ENCODE measurements around the gene ZBED4.
"Not testable (repeated sequence)": the region's sequence is repeated elsewhere in the genome, so short reads cannot be mapped to it uniquely, and the experiment has no call there.

Gene ZBED4

GRCh38 chr22:49850959-49851802 is 2.5 kb upstream of the ZBED4 start:
- TF ChIP-seq CTCF (IDR thresholded peaks at IDR 0.05; ENCODE audit: low read depth, low read length, missing control alignments), result no peak
- no peak overlapping the region for H3K4me3 ChIP-seq (ENCODE audit: low read depth, low read length)
- no peak for DNase-seq (ENCODE audit: low read depth)

- DNase-seq (ENCODE audit: low read depth), result not testable (repeated sequence)
- H3K4me3 ChIP-seq (ENCODE audit: low read depth, low read length), result peak overlapping the region; percentile 66
These were observed 1.1 kb upstream of the ZBED4 start for GRCh38 chr22:49852568-49852897.

GRCh38 chr22:49853981-49854831 is 562 bp downstream of the ZBED4 start:
- no peak for TF ChIP-seq CTCF (IDR thresholded peaks at IDR 0.05; ENCODE audit: low read depth, low read length, missing control alignments)
- H3K4me3 ChIP-seq (ENCODE audit: low read depth, low read length), result peak overlapping the region; percentile 65
- no peak for DNase-seq (ENCODE audit: low read depth)

GRCh38 chr22:49855251-49855911 is 1.7 kb downstream of the ZBED4 start:
- TF ChIP-seq CTCF (IDR thresholded peaks at IDR 0.05; ENCODE audit: low read depth, low read length, missing control alignments), result no peak
- peak overlapping the region; percentile 65 for H3K4me3 ChIP-seq (ENCODE audit: low read depth, low read length)
- no peak for DNase-seq (ENCODE audit: low read depth)

- no peak for DNase-seq (ENCODE audit: low read depth)
- TF ChIP-seq CTCF (IDR thresholded peaks at IDR 0.05; ENCODE audit: low read depth, low read length, missing control alignments), result no peak
- no peak overlapping the region for H3K4me3 ChIP-seq (ENCODE audit: low read depth, low read length)
These were observed 2.7 kb downstream of the ZBED4 start for GRCh38 chr22:49856343-49856742.

GRCh38 chr22:49856766-49857618 is 3.3 kb downstream of the ZBED4 start:
- no peak overlapping the region for H3K4me3 ChIP-seq (ENCODE audit: low read depth, low read length)
- DNase-seq (ENCODE audit: low read depth), result no peak
- no peak for TF ChIP-seq CTCF (IDR thresholded peaks at IDR 0.05; ENCODE audit: low read depth, low read length, missing control alignments)
